ENCODE results near the gene KMO.

The KMO gene

GRCh38 chr1:241542199-241542907, 10.2 kb downstream of the KMO start:
- DNase-seq, result peak; percentile 96

GRCh38 chr1:241548008-241548407, 15.8 kb downstream of the KMO start:
- DNase-seq, result no peak

- no peak for DNase-seq
Observed at GRCh38 chr1:241550318-241550717, 18.1 kb downstream of the KMO start.

- DNase-seq, result peak; percentile 97
Observed at GRCh38 chr1:241551759-241552638, 19.8 kb downstream of the KMO start.

GRCh38 chr1:241553886-241554592, 21.9 kb downstream of the KMO start:
- DNase-seq, result no peak

GRCh38 chr1:241555526-241555925, 23.3 kb downstream of the KMO start:
- no peak for DNase-seq

- no peak for DNase-seq
Observed at GRCh38 chr1:241557031-241557430, 24.9 kb downstream of the KMO start.

GRCh38 chr1:241557551-241558193, 25.5 kb downstream of the KMO start:
- DNase-seq, result no peak

- DNase-seq, result peak; percentile 88
Observed at GRCh38 chr1:241560146-241560848, 28.1 kb downstream of the KMO start.

GRCh38 chr1:241560849-241561187, 28.6 kb downstream of the KMO start:
- no peak for DNase-seq

- DNase-seq, result no peak
Observed at GRCh38 chr1:241569848-241570247, 37.7 kb downstream of the KMO start.

GRCh38 chr1:241574154-241574553, 42.0 kb downstream of the KMO start:
- DNase-seq, result peak; percentile 40

- peak; percentile 64 for DNase-seq
Observed at GRCh38 chr1:241579434-241579833, 47.3 kb downstream of the KMO start.

GRCh38 chr1:241582921-241583321, 50.7 kb downstream of the KMO start:
- DNase-seq, result no peak

- no peak for DNase-seq
Observed at GRCh38 chr1:241586905-241587512, 54.8 kb downstream of the KMO start.

- DNase-seq, result peak; percentile 34
Observed at GRCh38 chr1:241589521-241589920, 57.3 kb downstream of the KMO start.

- no peak for DNase-seq
Observed at GRCh38 chr1:241590719-241591118, 58.5 kb downstream of the KMO start.

GRCh38 chr1:241591317-241591716, 59.1 kb downstream of the KMO start:
- DNase-seq, result peak; percentile 80

GRCh38 chr1:241591736-241592135, 59.6 kb downstream of the KMO start:
- DNase-seq, result no peak

- peak; percentile 84 for DNase-seq
Observed at GRCh38 chr1:241592273-241592958, 60.2 kb downstream of the KMO start.

- no peak for DNase-seq
Observed at GRCh38 chr1:241593186-241593585, 61.0 kb downstream of the KMO start.

Data from inflammatory macrophage treated with lipopolysaccharide for 4 hours (primary cell).